Activated T-cell treated with anti-CD3 and anti-CD28 coated beads for 48 hours (primary cell): Measurements from ENCODE around the gene WNT7B.

Experiments used
- DNase-seq: peaks from one replicate; pipeline ENCODE4 v3.0.0-alpha.2; 2020; ENCODE audit warnings: low read depth

The WNT7B gene

DNA sequence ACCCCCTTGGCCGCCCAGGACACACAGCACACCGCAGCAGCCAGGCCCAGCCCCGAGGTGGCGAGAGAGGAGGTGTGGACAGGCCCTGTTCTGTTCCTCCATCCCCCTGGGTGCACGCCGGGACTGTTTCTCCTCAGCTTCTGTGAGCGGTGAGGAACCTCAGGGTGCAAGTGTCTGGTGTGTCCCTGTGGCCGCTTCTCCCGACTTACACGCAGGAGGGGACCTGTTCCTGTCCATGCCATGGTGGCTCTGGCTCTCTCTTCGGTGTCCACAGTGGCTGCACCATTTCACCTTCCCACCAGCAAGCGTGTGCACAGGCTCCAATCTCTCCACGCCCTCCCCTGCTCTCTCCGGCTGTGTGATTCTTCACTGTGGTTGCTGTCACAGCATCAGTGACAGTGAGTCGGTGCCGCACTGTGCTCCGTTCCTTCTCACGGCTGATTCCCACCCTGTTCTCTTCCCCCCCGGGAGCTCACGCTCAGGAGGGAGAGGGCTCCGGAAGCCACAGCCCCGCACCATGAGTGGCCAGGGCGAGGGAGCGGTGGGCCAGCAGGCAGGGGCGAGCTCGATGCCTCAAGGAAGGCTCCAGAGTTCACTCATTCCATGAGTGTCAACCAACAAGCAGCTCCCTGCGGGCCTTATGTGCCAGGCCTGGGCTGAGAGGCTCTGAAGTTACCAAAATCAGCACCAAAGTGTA lies 18.6 kb upstream of the WNT7B start:
- no peak for DNase-seq

DNA sequence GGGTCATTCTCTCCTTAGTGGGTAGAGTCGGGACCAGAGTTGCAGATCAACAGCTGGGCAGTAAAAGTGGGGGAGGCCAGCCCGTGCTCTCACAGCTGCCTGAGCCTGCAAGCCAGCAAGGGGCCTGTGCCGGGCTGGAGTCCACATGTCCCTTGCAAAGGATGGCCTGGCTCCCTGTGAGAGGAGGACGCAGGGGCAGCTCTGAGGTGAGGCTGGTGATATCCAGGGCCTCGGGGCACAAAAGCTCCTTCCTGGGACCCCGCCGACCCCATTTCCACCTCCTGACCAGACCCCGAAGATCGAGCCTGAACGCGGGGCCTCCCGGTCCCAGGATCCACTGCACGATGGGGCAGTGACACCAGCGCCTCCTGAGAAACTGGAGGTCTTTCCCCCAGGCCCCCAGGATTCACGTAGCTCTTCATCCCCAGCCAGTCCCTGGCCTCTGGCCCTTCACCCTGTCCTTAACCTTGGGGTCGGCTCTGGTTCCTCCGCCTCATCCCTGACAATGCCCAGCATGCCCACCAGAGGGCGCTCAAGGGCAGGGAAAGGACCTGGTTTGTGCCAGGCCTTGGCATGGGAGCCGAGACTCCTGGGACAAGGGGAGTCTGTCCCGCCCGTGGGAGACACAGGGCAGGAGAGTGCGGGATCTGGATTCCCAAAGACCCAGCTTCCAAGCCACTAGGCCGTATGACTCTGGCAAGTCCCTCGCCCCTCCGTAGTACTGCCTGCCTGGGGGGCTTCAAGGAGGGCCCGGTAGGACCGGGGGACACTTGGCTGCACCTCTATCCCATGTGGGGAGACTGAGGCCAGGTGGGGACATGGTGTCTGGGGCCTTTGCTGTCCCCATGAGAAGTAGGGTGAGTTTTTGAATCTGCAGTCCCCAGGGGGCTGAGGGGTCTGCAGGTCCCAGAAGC lies 17.8 kb upstream of the WNT7B start:
- DNase-seq, result peak; percentile 71

DNA sequence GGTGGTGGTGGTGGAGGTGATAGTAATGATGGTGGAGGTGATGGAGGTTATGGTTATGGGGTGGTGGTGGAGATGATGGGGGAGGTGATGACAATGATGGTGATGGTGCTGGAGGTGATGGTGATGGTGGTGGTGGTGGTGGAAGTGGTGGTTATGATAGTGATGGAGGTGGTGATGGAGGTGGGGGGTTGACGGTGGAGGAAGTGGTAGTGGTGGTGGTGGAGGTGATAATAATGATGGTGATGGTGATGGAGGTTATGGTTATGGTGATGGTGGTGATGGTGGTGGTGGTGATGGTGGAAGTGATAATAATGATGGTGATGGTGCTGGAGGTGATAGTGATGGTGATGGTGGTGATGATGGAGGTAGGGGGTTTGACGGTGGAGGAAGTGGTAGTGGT lies 16.9 kb upstream of the WNT7B start:
- no peak for DNase-seq

DNA sequence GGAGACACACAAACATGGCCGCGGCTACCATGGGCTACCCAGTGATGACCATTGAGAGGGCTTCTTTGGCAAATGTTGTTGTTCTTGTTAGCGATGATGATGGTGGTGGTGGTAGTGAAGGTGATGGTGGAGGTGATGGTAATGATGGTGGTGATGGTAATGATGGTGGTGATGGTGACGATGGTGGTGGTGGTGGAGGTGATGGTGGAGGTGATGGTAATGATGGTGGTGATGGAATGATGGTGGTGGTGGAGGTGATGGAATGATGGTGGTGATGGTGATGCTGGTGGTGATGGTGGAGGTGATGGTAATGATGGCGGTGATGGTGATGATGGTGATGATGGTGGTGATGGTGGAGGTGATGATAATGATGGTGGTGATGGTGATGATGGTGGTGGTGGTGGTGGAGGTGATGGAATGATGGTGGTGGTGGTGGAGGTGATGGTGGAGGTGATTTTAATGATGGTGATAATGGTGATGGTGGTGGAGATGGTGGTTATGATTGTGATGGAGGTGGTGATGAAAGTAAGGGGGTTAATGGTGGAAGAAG lies 16.3 kb upstream of the WNT7B start:
- DNase-seq, result no peak

DNA sequence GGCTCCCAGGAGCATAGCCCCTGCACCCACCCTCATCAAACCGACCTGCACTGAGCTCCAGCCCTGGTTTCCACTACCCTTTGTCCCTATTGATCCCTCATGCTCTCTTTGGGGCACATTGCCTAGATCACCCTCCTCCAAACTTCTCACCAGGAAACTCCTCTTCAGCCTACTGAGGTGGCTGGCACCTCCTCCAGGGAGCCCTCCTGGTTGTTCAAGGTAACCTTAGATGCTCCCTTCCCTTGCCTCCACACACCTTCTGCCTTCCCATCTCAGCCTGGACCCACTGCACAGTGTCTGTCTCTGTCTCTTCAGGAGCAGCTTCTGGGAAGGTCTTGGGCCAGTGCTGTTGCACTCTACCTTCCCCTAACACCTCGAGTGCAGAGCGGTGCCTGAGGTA lies 15.8 kb upstream of the WNT7B start:
- no peak for DNase-seq

DNA sequence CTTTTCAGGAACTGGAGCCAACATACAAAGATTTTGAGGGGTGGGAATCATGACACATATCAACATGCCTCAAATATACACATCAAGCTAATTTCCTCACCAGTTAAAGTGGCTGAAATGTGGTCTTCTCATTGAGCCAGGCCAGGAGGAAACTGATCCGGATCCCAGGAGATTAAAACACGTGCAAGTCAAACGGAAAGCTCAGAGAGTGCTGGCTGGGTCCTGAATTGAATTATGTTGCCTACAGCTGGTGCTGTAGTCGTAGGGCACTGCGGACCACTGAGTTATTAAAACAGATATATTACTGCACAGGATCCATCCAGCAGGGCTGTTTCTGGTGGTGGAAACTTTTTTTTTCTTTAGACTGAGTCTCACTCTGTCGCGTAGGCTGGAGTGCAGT lies 14.1 kb upstream of the WNT7B start:
- DNase-seq, result no peak

DNA sequence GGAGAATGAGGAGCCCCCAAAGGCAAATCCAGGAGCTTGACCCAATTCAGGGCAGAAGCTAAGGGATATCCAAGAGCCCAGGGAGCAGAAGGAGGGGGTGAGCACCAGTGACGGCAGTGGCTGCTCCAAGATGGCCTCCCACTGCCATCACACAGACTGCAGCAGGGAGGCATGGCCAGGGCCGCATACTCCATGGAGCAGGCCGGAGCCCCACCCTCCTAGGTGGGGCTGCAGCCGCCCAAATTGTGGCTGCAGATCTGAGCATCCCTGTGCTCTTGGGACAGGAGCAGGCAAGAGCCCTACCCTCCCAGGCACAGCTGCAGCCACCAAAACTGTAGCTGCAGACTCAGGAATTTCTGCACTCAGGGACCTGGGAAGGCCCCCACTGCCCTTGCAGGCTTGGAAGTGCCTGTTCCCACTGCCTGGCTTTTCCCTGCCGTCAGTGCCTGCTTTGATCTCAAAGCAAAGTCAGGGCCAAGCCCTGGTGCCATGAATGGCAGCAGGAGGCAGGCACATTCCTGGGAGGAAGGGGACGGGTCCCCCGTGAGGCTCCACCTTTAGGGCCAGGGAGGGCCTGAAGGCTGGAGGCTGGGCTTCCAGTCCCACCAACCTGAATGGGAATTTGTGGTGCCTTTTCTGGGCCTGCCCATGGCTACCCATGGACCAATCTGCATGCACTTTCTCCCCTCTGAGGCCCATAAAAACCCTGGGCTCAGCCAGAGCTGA lies 10.3 kb upstream of the WNT7B start:
- DNase-seq, result no peak

DNA sequence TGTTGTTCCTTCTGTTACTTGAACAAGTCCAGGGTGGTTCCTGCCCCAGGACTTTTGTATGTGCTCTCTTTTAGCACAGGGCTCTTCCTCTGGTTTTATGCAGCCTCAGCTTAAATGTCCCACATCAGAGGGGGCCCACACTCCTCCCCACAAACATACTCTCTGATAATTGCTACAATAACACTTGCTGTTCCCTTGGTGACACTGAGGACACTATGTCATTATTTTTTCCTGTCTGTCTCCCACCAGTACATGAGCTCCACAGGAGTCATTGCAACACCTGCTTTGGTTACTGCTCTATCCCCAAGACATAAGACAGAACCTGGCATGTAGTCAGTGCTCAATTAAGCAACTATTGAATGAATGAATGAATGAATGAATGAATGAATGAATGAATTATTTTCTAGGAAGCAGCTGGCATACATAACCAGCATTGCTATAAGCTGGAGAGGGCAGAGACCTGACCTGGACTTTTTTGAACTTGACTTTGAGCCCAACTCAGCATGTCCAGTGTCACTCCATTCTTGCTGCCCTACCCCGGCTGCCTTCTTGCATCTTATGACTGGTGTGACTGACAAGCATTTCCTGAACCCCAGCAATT lies 7.5 kb upstream of the WNT7B start:
- no peak for DNase-seq

DNA sequence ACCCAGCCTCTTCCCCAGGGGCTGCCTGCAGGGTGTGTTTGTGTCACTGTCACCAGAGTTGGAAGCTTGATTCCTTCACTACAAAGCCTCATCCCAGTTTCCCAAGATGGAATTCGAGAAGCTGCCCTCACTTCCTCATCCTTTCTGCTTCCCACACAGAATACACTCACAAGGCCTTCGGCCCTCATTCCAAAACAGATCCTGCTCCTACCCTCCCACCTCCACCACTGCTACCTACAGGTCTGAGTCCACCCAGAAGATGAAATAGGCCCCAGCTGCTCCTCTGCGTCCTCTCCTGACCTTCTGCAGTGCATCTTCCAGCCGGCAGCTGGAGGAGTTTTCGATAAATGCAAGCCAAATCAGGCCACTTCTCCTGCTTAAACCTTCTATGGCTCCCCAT lies 6.8 kb upstream of the WNT7B start:
- DNase-seq, result no peak

DNA sequence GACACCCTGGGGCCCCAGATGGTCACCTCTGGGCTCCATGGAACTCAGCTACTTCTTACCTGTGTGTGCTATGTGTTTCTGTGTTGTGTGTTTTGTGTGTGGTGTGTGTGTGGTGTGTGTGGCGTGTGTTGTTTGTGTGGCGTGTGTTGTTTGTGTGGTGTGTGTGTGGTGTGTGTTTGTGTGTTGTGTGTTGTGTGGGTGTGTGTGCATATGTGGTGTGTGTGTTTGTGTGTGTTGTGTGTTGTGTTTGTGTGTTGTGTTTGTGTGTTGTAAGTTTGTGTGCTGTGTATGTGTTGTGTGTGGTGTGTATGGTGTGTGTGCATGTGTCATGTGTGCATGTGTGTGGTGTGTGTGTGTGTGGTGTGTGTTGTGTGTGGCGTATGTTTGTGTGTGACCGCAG lies 3.8 kb upstream of the WNT7B start:
- DNase-seq, result no peak

DNA sequence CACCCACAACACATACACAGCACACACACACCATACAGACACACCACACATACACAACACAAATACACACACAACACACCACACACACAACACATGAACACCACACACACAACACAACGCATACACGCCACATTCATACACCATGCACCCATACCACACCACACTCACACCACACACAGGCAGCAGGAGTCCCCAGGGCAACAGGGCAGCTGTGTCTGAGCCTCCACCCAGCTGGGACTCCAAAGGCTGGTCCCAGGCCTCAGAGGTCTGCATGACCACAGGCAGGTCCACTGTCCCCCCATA lies 3.3 kb upstream of the WNT7B start:
- no peak for DNase-seq

DNA sequence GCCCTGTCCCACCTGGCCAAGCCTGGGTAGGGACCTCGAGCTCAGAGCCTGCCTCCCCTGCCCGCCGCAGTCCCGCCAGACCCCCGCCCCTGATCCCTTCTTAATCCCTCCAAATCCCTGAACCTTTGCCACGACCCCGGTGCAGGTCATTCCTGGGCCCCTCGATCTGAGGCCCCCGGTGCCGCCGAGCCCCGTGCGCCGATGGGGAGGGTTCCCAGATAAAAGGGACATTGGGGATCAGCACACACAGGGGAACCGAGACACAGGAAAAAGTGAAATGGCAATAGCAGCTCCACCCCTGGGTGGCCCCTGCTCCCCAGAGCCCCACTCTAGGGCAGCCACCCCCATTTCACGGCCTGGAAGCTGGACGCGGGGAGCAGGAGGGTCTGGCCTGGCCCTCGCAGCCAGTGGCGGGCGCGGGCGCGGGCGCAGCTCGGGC lies 1.3 kb upstream of the WNT7B start:
- no peak for DNase-seq

DNA sequence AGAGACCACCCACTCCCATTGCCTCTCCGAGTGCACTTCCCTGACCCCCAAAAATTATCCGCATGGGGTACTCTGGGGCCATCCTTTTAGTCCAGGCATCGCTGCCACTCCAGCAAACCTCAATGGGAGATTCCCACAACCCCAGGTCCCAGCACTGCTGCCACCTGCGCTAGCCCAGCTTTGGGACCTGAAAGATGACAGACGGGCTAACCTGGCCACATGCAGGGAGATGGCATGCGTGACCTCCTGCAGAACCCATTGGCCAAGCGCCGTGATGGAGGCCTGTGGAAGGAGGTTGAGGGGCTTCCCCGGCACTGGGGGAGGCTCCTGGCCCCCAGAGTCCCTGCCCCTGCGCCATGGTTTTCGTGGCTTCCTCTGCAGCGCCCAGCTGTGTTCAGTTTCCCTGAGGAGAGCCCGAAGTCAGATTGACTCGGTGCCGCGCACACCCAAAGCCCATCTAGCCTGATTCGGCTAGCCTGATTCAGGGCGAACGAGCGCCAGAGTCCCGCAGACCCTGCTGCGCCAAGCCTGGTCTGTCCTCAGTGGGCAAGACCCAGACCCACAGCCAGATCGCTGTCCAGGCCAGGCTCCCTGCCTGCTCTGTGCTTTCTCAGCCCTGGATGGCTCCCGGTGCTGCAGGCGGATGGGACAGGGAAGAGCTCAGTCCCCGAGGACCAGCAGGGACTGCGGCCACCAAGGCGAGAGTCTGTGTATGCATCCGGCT lies 751 bp upstream of the WNT7B start:
- no peak for DNase-seq

DNA sequence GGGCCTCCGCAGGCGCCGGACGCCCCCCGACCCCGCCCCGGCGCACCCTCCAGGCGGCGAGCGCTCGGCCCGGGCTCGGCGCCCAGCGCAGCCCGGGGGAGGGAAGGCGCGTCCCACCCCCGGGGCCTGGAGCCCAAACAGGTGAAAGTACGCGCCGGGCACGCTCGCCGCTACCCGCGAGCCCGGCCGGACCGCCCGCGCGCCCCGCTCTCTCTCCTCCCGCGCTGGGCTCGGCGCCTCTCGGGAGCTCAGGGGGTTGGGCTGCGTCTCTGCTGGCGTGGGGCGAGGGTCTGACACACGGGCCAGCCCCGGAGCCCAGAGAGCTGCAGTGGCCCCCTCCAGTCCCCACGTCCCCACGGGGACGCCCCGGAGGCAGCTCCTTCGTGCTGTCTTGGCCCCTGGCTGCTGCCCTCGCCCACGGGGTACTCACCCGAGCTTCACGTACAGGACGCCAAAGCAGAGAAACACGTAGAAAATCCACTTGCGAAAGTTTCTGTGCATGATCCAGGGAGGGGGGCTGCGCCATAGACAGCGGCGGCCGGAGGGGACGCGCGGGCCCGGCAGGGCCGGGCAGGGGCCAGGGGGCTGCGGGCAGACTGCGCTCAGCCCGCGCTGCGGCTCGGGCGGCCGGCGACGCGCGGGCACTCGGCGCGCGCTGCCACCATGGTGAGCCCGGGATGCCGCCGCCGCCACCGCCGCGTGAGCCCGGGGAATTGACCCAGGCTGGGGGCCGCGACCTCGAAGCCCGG lies 534 bp downstream of the WNT7B start:
- no peak for DNase-seq

DNA sequence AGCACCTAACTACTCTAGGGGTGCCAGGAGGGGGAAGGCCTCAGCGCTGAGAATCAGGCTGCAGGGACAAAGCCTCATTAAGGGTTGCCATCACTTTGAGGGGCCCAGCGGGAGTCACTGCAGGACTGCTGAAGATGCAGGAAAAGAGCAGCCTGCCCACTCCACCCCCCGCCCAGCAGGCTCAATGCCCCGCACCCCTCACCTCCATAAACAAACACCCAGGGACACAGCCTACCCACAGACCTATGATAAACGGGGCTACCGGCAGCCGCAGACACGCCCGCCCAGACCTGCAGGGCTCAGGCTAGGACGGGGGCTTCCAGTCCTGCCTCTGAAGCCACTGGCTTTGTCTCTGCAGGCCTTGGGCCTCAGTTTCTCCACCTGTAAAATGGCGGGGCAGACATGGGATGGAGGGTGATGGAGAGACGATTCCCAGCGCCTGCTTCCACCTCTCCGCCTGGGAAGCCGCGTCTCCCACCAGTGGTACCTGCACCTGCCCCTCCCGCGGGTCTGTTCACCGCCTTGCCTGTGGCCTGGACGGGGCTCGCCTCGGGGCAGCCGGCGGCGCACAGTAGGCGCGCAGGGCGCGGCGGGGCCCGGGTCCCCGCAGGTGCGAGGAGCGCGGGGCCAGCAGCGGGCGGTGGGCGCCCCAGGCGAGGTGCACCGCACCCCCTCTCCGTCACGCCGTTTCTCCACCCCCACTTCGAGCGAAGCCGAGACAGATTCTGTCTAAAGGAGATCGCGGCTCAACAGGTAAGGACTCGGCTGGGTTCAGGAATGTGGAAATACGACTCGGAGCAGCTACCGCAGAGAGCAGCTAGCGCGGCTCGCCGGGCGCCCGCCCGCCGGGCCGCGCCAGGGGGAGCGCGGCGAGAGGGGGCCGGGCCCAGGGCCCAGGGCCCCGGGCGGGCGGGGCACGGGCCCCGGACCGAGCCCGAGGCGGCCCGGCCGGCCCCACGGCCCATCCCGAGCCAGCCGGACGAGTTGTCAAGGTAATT lies 1.5 kb downstream of the WNT7B start:
- no peak for DNase-seq

DNA sequence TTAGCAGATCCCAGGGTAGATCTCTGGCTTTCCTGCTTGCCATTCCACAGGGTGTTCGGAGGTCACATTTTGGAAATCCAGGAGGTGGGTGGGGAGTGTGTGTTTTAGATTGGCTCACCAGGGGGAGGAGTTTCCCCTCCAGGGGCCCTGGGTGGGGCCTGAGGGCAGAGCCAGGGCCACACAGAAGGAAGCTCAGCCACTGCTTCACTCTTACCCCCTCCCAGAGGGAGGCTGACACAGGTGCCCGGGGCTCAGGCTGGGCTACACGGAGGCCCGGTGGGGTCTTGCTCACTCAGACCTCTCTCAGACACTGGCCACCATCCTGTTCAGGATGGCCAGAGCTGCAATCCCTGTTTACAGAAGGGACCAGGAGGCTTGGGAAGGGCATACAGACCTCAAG lies 2.5 kb downstream of the WNT7B start:
- no peak for DNase-seq

DNA sequence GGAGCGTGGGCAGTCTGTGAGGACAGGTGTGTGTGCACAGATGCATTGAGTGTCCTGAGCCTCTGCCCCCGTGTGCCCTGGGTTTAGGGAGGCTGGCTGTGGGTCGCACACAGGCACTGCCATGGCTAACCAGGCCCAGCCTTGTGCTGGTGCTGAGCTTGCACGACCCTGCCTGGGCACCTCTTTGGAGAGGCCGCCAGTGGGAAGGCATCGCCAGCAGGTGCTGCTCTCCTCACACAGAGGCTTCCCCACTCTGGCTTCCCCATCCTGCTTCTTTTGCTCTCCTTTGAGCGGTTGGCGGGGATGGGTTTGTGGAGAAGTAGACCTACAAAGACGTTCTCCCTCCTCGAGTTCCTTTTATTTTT lies 4.1 kb downstream of the WNT7B start:
- no peak for DNase-seq

DNA sequence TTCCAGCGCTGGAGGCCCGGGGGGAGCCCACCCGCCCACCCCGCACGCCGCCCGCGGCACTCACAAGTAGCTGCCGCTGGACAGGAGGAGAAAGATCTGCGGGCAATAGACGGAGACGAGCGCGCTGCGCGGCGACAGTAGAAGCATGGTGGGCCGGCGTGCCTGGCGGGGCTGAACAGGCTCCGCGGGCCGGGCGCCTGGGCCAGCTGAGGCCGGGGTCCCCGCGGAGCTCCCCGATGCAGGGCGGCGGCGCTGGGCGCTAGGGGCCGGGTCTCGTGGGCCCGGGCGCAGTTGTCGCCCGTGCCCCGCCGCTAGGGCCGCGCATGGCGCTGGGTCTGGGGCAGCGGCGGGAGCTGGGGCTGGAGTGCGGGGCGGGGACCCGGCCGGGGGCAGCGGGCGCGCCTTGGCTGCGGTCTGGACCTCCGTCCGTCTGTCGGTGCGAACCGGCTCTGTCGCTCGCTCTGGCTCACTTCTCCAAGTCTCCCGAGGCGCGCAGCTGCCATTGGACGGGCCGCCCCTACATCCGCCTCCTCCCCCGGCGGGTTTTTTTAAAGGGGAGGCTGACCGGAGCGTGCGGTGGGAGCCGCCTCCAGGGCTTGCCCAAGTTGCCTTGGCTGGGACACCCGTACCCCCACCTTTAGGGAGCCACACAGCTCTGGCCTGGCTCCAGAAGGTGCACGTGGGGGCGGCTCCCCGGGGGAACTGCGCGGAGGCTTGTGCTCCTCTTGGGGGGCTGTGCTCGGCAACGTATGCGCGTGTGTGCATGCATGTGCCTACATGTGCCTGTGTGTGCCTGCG lies 4.7 kb downstream of the WNT7B start:
- no peak for DNase-seq
